NCI-H2227 (cell line): ENCODE data around the gene VSIG2.
A peak's percentile ranks its signal among the peaks of the same experiment; 100 is the strongest.
"Not testable (repeated sequence)": the region's sequence is repeated elsewhere in the genome, so short reads cannot be mapped to it uniquely, and the experiment has no call there.

Experiments
- DNase-seq: peaks from one replicate; lab custom pipeline; 2025; ENCODE audit not compliant: unreplicated experiment; lab: John Stamatoyannopoulos, UW

Gene VSIG2, protein sequence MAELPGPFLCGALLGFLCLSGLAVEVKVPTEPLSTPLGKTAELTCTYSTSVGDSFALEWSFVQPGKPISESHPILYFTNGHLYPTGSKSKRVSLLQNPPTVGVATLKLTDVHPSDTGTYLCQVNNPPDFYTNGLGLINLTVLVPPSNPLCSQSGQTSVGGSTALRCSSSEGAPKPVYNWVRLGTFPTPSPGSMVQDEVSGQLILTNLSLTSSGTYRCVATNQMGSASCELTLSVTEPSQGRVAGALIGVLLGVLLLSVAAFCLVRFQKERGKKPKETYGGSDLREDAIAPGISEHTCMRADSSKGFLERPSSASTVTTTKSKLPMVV

DNA sequence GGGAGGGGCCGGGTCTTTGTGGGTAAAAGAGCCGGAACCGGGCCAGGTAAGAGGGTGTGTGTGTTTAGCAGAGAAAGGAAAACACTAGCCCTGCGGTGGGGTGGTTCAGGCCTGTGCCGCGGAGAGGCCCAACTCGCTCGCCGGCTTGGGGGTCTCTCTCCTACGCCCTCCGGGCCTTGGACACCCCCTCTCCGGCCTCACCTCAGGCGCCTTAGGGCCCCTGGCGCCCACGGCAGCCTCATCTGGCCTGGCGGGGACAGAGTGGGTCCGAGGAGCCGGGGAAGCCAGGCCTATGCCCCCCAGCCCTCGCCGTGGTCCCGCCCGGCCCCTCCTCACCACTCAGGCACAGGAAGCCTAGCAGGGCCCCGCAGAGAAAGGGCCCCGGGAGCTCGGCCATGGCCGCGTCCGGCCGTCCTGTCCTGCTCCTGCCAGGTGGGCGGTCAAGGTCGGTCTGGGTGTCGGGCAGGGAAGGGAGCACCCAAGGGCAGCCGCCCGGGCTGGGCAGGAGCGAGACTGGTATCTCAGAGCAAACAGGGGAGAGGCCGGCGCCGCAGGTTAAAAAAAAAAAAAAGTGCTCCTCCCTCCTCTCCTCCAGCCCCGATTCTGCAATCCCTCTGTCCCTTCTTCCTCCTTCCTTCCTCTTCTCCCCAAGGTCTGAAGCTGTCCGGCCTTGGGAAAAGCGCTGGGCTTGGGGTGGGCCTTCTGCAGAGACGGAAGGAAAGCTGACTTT, at the start of gene VSIG2:
TSS of gene VSIG2 (minus strand) at position 515 of the 730 bp plus-strand sequence. CDS start at position 397, 118 bp downstream.
- no peak for DNase-seq

- DNase-seq: no peak
These were observed 49.0 kb upstream of the VSIG2 start for GRCh38 chr11:124801014-124801413.

GRCh38 chr11:124800226-124800929, 48.3 kb upstream of the VSIG2 start, which contains the start of gene MSANTD2:
Gene MSANTD2, minus strand, starts transcription at chr11:124800406. Its CDS starts 26 bp downstream, at chr11:124800380.
- DNase-seq: peak; percentile 86

DNA sequence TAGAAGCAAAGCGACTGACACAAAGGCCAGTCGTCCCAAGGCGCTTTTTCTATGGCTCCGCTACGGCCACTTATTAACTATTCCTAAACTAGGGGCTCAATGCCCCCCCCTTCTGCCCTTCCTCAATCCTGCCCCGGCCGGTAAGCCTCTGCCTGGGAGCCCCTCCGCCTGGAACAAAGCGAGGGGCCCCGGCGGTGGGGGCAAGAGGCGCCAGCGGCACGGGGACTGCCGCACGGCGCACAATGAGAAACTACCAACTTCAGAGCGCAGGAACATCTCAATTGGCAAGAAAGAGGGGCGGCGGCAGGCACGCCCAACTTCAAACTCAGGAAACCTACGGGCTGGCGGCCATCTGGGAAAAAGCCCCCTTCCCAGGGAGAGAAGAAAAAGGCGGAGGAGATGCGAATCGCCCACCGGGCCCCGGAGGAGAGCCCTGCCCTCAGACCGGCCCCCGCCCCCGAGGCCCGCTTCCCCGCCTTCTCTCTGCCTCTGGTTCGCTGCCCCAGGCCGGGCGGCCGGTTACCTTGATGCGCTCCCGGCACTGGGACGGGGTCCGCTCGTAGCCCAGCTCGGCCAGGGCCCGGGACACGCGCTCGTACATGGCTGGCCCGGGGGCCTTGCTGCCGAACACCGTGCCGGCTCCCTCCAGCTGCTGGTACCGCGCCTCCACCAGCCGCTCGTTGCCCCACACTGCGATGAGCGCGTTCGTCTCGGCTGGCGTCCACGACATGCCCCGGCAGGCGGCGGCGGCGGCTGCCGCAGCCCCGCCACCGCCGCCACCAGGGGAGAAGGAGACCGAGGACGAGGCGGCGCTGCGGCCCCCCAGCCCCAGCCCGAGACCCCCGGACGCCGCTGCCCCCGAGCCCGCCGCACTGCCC, 47.5 kb upstream of the VSIG2 start:
- peak; percentile 63 for DNase-seq

- peak; percentile 22 for DNase-seq
These were observed 46.9 kb upstream of the VSIG2 start for GRCh38 chr11:124798991-124799347.

DNA sequence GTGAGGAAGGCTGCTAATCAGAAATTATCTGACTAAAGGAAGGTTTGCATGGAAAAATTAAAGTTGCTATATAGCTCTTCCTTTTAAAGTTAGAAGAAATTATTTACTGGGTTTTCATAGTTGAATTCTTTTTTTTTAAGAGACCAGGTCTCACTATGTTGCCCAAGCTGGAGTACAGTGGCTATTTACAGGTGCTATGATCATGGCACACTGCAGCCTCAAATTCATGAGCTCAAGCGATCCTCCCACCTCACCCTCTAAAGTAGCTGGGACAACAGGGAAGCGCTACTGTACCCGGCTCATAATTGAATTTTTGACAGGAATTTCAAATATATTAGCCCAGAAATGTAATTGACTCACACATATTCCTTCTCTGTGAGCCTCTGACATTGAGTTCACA, 44.3 kb upstream of the VSIG2 start:
- no peak for DNase-seq

DNA sequence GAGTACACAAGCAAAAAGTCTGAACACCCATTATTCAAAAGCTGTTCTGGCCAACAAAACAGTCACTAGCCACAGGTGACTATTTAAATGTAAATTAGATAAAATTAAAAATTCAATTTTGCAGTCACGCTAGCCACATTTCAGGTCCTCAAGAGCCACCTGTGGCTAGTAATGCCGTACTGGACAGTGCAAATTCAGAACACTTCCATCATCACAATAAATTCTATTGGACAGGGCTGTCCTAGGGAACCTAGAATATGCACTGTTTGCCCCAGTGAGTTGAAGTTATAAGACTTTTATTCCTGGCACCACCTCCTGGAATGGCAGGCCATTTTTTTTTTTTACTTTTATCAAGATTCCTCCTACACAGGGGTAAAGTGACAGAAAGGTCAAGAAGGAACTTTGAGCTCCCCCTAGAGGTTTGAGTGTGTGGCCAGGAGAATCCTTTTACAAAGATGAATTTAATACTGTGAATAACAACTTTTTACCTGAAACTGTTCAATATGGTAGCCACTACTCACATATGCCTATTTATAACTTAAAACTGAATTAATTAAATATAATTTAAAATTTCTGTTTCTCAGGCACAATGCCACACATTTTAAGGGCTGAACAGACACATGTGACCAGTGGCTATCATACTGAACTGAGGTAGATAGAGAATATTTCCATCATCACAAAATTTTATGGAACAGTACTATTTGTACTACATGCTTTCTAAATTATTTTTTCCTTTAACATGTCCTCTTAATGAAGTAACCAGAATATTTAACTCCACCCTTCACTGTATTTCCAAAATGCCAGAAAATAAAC, 41.6 kb upstream of the VSIG2 start:
- peak; percentile 31 for DNase-seq

DNA sequence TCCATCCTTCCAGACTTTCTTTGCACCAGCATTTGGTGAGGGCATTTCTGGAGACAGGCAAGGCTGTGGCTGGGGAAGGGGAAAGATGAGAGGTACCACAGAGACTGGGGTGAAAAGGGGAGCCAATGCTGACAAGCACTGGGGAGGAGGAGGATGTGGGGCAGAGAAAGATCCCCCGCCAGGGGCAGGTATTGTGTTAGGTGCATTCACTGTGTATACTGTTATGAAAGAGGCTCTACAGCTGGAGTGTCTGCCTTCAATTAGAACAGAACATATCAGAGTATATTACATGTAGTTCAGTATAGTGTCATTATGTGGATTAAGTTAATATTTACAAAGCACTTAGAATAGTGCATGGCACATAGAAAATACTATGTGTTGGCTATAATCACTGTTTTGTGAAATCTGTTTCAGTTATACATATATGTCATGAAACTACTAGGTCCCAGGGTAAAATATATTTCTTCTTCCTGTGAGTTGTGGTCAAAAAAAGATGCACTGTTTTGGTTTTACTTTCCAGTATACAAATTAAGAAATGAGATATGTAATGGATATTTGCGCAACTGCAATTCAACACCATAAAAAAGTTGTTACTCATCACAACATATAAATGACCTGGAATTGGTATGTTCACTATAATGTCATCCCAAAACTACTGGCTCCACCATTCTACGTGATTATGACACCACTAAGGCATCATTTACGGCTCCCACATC, 39.7 kb upstream of the VSIG2 start:
- DNase-seq: no peak

DNA sequence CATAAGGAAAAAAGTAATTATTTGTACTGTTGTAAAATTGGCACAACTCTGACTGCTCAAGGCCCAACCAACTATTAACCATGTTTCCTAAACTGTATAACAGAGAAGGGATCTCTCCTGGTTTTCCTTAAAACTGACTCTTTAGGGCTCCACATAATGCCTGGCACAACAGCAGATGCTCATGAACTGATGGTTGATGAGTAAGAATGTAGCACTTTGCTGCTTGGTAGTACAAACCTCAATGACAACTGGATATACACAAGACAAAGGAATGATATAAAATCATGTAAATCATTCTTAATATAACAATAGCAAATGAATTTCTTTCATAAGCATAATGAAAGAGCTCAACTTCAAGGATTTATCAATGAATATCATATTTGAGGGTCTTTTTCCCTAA, 36.5 kb upstream of the VSIG2 start:
- DNase-seq: no peak

DNA sequence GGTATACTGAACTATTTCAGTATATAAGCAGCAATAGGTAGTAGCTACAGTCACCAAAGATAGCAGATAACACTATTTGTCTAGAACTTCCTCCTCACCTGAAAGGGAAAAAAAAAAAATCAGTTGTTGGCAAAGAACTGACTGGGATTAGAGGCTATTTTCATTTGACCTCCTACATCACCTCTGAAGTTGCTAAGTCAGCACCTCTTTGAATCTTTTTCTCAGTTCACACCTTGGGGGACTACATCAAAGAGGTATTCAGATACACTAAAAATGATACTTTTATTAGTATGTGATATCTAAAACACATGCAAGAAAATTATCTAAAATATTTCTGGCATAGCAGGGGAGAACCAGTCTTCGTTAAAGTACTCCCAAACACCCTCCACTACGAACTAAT, 32.0 kb upstream of the VSIG2 start:
- no peak for DNase-seq

DNA sequence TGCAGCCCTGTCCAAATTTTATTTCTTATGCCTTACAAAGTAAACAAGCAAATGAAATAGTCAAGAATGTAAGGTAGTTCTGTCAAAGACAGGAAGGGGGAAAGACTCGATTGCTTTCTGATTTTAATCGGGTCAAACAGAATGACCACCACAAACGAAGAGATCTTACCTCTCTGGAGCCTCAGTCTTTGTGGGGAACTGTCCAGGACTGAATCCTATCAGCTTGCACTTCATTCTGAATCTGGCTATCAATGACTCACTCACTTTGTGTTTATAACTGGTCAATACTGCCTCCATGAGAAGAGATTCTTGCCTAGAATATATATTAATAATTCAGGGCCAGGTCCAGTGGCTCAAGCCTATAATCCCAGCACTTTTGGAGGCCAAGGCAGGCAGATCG, 30.9 kb upstream of the VSIG2 start:
- no peak for DNase-seq

- DNase-seq: no peak
These were observed 27.5 kb upstream of the VSIG2 start for GRCh38 chr11:124779568-124779967.

- DNase-seq: no peak
These were observed 26.2 kb upstream of the VSIG2 start for GRCh38 chr11:124778281-124778680.

- no peak for DNase-seq
These were observed 25.0 kb upstream of the VSIG2 start for GRCh38 chr11:124776865-124777645.

DNA sequence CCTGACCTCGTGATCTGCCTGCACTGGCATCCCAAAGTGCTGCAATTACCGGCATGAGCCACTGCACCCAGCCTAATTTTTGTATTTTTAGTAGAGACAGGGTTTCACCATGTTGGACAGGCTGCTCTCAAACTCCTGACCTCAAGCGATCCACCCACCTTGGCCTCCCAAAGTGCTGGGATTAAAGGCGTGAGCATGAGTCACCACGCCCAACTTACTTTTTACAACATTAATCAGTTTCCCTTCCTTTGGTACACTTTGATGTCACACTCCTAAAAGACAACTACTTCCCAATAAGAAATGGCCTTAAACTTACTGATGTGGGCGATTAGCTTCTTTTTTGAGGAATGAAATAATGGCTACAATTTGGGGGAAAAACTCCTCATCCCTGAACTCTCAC, 18.9 kb upstream of the VSIG2 start:
- not testable (repeated sequence) for DNase-seq

DNA sequence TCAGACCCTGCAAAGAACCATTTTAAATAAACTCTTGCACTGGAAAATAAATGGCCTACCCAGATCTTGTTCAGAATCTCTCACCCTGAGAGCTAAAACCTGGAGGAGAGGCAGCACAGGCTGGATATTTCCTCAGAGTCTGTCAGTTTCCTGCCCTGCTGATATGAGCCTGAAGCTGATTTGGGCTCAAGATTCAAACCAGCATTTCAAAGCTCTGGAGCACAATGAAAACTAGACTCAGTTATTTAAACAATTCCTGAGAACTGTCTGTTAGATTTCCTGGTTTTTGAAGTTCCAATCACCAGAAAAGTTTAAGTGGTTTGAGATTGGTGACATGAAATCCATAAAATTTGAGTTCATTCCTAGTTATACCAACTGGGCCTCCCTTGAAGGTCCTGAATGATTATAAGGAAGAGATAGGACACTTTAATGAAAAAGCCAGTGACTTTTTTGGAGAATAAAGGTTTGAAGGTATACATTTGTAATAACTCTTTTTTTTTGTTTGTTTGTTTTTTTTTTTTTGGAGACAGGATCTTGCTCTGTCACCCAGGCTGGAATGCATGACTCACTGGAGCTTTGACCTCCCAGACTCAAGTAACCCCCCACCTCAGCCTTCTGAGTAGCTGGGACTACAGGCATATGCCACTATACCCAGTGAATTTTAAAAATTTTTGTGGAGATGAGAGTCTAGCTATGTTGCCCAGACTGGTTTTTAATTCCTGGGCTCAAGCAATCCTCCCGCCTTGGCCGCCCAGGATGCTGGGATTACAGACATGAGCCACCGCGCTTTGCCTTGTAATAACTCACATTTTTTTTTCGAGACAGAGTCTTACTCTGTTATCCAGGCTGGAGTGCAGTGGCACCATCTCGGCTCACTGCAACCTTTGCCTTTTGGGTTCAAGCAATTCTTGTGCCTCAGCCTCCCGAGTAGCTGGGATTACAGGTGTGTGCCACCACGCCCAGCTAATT, 18.0 kb upstream of the VSIG2 start:
- DNase-seq: no peak

- no peak for DNase-seq
These were observed 16.9 kb upstream of the VSIG2 start for GRCh38 chr11:124768914-124769313.
